Lower leg skin (tissue), 3 donors: ENCODE data around the gene RIPK1.

Experiments
- POLR2A ChIP-seq, 2 donors: fragments of 450-650 bp; IDR thresholded peaks; one replicate each; pipeline ENCODE4 v1.6.1; 2016 to 2017; ENCODE audit warnings: antibody characterized with exemption in 2 of 2, mild to moderate bottlenecking in 1 of 2, moderate library complexity in 1 of 2
- TF ChIP-seq, protein P1 (sequence below), 3 donors: fragments of 450-650 bp; IDR thresholded peaks; one replicate each; pipeline ENCODE4 v1.5.1; 2016; ENCODE audit warnings: antibody characterized with exemption in 3 of 3, mild to moderate bottlenecking in 3 of 3, moderate library complexity in 2 of 3

DNA sequence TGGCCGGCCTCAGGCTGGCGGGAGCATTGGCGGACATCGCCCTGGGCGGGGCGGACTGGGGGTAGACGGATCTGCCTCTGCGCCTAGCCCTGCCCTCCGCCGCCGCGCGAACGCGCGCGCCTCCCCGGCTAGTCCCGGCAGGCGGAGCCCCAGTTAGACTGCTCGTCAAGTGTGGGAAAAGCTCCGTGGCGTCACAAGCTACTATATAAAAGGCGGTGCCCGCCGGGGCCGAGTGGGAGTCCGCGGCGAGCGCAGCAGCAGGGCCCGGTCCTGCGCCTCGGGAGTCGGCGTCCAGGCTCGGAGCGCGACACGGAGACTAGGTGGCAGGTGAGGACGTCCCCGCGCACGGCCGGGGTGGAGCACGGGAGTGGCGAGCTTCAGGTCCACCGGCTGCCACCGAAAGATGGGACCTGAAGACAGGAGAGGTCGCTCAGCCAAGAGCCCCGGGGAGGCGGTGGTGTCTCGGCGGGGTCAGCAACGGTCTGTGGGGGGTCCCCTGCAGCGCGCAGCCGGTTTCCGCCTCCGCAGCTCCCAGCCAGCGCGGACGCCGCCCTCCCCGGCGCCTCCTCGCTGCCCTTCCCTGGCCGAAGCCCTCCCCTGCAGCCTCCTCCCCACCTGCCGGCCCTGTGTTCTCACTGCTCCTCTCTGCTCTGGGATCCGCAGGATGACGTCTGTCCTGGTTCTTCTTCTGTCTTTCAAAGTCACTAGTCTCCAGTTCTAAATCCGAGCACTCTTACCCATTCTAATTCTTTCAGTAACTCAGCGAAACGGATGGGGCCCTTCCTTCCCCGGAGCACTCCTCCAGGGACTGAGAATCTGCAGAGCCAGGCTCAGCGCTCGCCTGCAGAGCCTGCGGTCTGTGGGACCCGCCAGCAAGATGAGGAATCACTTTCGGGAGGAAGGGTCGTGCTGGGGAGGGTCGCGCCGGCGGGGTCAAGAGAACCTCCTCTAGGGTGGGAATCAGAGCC lies 4.3 kb upstream of the RIPK1 start:
- TF ChIP-seq, protein P1, sequence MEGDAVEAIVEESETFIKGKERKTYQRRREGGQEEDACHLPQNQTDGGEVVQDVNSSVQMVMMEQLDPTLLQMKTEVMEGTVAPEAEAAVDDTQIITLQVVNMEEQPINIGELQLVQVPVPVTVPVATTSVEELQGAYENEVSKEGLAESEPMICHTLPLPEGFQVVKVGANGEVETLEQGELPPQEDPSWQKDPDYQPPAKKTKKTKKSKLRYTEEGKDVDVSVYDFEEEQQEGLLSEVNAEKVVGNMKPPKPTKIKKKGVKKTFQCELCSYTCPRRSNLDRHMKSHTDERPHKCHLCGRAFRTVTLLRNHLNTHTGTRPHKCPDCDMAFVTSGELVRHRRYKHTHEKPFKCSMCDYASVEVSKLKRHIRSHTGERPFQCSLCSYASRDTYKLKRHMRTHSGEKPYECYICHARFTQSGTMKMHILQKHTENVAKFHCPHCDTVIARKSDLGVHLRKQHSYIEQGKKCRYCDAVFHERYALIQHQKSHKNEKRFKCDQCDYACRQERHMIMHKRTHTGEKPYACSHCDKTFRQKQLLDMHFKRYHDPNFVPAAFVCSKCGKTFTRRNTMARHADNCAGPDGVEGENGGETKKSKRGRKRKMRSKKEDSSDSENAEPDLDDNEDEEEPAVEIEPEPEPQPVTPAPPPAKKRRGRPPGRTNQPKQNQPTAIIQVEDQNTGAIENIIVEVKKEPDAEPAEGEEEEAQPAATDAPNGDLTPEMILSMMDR (IDR thresholded peaks at IDR 0.05), result no peak
- peak in 1 of 2 donors; percentile 75 for TF ChIP-seq POLR2A (IDR thresholded peaks at IDR 0.05)
